Measurements from ENCODE around the gene FAM3C.

- TF ChIP-seq CTCF (IDR thresholded peaks at IDR 0.05) = no peak
- TF ChIP-seq EP300 (IDR thresholded peaks at IDR 0.05) = no peak
Measured at GRCh38 chr7:121379930-121380329, 16.2 kb downstream of the FAM3C start.
